ENCODE data around the gene ACSL6.

The ACSL6 gene

GRCh38 chr5:132016721-132017250 lies 5.3 kb upstream of the ACSL6 start:
- no peak for DNase-seq (ENCODE audit: low read depth in 3 of 3)

DNA sequence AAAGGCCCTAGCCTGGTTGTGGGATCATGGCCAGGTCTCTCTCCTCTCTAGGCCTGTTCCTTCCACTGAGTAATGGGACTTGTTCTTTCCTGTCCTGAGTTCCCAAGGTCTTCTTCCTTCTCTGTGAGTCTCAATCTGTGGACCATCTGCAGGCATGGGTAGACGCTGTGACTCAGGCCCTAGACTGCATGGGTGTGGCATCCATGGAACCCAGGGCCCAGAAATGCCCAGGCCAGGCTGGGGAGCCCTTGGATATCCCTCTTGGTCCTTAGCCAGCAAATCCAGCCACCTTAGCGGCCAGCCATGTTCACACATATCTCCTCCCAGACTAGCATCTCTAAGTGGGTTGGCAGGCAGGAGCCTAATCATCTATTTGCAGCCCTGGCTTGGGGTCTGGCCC lies 2.3 kb upstream of the ACSL6 start:
- DNase-seq (ENCODE audit: low read depth in 3 of 3), result no peak

DNA sequence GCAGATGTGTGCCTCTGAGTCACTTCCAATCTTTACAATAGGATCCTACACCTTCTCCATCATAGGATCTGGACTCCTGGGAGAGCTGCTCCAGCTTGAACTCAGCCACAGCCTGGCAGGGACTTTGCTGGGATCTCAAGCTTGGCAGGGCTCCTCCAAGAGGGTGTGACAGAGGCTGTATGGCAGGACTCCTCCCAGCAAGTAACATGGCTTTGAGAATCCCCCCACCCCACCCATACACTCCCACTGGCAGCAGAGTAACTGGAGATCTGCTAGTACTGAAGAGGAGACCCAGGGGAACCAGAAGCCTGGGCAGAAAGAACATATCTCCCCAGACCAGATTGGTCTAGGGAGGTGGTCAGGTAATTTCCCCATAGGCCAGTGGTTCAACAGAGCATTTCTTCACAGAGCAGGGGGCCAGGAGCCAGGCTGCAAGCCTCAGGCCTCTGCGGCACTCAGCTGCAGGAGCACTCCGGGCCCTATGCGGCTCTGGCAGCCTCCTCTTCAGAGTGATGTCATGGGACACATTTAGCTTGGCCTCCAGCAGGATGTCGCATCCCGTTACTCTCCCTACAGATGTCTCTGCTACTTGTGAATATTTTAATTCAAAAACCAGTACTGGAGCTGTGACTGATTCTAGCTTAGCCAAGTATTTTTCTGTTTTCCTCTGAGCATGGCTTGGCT lies 1.7 kb upstream of the ACSL6 start:
- no peak for DNase-seq (ENCODE audit: low read depth in 3 of 3)

DNA sequence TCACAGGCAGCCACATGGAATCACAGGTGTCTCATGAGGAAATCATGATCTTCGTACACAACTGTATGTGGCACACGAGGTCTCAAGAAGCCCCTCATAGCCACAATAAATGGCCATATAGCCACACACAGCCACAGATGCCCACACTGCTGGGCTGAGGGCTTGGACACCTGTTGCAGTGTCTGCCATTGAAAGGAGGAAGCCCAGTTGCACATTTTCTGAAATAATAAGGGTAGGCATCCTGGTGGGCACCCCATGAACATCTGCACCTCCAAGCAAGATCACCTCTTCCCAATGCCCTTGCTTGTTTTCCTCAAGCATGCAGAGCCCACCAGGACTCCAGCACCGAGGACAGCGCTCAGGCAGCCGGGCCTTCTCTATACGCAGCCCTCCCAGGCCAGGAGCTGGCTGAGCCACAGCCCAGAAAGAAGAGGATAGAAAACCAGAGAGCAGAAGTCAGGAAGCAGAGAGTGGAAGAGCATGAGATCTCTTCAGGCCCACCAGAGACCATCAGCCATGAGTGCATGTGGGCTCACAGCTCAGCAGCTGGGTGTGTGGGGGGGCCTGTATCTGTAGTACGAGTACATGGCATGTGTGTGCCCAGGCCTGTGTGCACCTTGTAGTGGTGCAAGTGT lies 1.0 kb upstream of the ACSL6 start:
- no peak for DNase-seq (ENCODE audit: low read depth in 3 of 3)

DNA sequence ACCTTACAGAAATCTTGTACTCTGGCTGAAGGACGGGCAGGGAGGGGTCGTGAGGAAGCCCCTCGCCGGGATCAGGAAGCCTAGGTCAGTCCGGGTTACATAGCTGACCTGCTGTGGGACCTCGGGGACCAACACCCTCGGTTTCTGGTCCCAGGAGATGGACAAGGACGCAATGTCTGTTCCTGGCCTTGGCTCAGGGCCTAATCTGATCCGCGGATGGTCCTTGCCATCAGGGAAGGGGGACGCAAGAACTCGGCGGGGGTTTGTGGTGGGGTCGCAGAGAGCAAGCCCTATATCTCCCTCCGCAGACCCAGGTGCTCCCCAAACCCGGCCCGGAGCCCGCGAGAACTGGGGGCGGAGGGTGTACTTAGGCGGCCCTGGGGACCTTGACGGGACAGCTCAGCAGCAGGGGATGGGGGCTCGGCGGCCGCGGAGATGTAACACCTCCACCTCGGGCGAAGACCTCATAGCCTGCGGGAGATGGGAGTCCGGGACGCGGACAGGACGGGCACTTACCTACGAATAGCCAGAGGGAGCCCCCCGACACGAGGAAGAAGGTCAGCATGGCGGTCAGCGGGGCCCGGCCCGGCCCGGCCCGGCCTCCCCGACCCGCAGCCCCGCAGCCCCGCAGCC lies 353 bp downstream of the ACSL6 start:
- DNase-seq (ENCODE audit: low read depth in 3 of 3), result no peak

GRCh38 chr5:132010645-132010988 lies 841 bp downstream of the ACSL6 start:
- no peak for DNase-seq (ENCODE audit: low read depth in 3 of 3)

DNA sequence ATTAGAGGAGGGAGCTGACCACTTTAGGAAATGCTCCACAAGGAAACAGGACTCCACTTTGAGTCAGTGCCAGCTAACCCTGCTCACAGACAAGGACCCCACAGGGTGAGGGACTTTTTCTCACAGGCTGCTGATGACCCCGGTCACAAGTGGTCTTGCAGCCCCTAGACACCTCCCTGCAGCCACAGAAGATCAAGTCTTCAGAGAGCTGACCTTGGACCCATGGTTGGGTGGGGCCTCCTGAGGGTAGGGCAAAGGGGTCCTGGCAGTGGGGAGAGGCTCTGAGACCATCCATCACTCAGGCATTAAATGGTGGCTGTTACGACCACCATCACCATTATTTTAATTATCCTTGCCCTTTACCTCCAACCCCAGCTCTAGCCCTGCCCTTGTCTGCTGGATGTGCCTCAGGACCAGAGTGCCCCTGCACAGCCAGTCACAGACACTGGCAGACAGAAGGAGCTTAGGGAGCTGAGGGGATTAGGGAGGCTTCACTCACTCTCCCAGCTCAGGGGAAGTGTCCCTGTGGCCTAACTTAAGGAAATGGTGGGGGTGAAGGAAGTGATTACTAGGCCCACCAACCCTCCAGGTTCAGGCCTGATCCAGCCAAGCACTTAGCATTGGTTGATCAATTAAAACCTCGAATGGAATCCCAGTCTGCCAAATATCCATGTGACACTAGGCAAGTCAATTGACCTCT lies 1.6 kb downstream of the ACSL6 start:
- no peak for DNase-seq (ENCODE audit: low read depth in 3 of 3)

- no peak for DNase-seq (ENCODE audit: low read depth in 3 of 3)
Measured at GRCh38 chr5:132008961-132009680, 2.3 kb downstream of the ACSL6 start.

DNA sequence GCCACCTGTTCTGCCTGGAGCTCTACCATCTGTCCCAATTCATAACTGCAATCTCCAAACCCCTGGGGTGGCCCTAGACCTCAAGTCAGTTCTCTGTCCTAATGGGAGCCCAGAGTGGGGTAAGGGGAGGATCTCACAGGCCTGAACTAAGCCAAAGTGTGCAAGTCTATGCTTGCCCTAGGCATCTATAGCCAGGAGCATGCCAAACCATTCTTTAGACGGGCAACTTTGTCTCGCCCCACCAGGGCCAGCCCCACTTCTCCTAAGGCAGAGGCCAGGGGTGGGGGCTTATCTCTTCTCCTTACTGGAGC lies 3.3 kb downstream of the ACSL6 start:
- no peak for DNase-seq (ENCODE audit: low read depth in 3 of 3)

DNA sequence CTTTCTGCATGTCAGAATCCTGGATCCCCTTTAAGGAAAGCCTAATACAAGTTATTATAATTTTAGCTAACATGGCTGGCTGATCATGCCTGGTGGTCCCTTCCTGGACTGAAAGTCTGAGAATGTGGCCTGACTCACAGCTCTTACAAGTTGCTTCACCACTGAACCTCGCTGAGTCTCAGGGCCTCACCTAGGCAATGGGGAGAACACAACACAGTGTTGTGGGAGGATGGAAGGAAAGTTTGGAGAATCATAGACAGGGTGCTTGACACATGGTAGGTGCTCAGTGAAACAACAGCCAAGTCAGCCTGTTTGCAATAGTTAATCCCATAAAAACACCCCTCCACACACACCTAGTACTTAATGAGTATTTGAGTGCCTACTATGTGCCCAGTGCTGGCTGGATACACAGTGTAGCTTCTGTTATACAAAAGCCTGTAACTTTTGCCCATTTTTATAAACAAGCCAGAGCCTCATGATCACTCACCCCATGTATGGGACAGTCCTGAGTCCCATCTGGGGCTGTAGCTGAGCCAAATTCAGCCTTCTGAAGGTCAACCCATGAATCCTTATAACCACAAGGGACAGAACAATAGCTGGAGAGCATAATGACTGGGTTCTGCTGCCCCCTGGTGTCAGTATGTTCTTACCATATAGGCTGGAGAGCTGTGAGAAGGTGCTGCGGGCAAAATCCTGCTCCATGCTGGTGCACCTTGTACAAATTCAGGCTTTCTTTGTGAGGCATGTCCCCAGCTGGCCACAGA lies 3.9 kb downstream of the ACSL6 start:
- peak; percentile 61 to 84 (median 76) for DNase-seq (ENCODE audit: low read depth in 3 of 3)

- no peak for DNase-seq (ENCODE audit: low read depth in 3 of 3)
Measured at GRCh38 chr5:132006331-132007120, 4.9 kb downstream of the ACSL6 start.

- no peak for DNase-seq (ENCODE audit: low read depth in 3 of 3)
Measured at GRCh38 chr5:132005591-132005990, 5.9 kb downstream of the ACSL6 start.

- no peak for DNase-seq (ENCODE audit: low read depth in 3 of 3)
Measured at GRCh38 chr5:132003982-132004381, 7.5 kb downstream of the ACSL6 start.

GRCh38 chr5:132003170-132003744 lies 8.2 kb downstream of the ACSL6 start:
- DNase-seq (ENCODE audit: low read depth in 3 of 3), result no peak

DNA sequence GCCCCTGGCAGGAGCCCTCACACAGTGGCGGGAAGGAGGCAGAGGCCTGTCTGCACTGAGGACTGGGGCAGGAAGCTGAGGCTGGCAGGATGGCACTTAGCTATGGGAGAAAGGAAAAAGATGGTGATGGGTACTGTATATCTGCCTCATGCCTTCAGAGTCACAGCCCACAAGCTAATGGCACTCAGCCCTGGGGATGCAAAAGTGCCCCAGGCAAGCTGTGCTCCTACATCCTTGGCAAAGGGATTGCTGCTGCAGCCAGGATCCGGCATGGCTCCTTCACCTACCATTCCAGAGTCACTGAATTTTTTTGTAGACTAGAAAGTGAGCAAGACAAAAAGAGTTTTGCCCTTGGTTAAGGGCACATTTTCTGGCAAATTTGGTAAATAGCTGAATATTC lies 8.7 kb downstream of the ACSL6 start:
- no peak for DNase-seq (ENCODE audit: low read depth in 3 of 3)

- no peak for DNase-seq (ENCODE audit: low read depth in 3 of 3)
Measured at GRCh38 chr5:132001647-132002561, 9.6 kb downstream of the ACSL6 start.

DNA sequence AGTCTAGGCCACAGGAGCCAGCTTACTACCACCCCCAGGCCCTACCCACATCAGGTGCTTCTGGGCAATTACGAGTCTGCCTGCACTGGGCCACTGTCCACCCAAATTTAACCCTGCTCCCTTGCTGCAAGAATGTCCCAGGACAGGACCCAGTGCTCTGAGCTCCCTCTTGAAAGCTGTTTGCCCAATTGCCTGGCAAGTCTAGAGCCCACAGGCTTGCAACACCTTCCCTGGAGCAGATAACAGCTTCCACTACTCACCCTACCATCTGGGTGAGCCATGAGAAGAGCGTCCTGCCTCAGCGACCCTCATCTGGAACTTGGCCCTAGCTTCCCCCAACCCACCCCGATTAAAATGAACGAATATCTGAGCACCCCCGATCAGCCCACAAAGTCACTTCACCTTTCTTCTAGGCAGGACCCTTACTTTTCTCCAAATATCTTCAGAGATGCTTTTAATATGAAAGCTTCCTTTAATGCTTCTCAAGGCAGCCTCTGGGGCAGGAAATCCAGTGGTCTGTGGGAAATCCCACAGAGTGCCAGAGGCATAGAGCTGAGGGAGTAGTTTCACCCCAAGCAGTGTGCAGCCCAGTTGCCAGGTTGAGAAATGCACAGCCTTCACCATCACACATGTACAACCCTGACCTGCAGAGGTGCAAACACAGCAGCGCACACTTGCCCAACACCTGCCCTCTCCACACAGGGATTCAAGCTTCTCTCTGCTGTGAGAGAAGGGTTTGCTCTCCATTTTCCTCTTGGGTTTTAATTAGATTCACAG lies 10.6 kb downstream of the ACSL6 start:
- DNase-seq (ENCODE audit: low read depth in 3 of 3), result no peak

- DNase-seq (ENCODE audit: low read depth in 3 of 3), result no peak
Measured at GRCh38 chr5:132000241-132000490, 11.3 kb downstream of the ACSL6 start.
